Adrenal gland (tissue), 5 donors: ENCODE data around the gene FHDC1.

ENCODE experiments used
- CTCF ChIP-seq, 6 experiments: fragments of 450-650 bp in 4 of 6; fragments of 200-600 bp in 2 of 6; sonication (generic) in 1 of 6; IDR thresholded peaks; 1 replicate in 5 of 6; 2 replicates in 1 of 6; pipeline versions ENCODE4 v1.5.1 to v1.8.0; 2016 to 2021; ENCODE audit warnings: antibody characterized with exemption in 6 of 6, mild to moderate bottlenecking in 2 of 6, moderate library complexity in 1 of 6
- POLR2A ChIP-seq, 2 donors: fragments of 450-650 bp; IDR thresholded peaks; one replicate each; pipeline ENCODE4 v1.6.1; 2017; ENCODE audit warnings: antibody characterized with exemption in 2 of 2, mild to moderate bottlenecking in 2 of 2, moderate library complexity in 1 of 2
- donor health status: DM: no; HTN: no; CAD: no.

- TF ChIP-seq CTCF (IDR thresholded peaks at IDR 0.05) (no peak), POLR2A (IDR thresholded peaks at IDR 0.05) (no peak)
Observed at GRCh38 chr4:152935143-152935542, 980 bp upstream of the FHDC1 start.
